Glutamatergic neuron (in vitro differentiated cells): ENCODE data around the gene ARHGAP9. TPM values are rescaled to one million over a fixed set of nuclear protein-coding genes. Genes with fewer than 3 reads are reported as not detected.
A peak's percentile ranks its signal among the peaks of the same experiment; 100 is the strongest.
"Not testable (repeated sequence)": the region's sequence is repeated elsewhere in the genome, so short reads cannot be mapped to it uniquely, and the experiment has no call there.

ENCODE experiments used
- DNase-seq: peaks from one replicate; pipeline ENCODE4 v3.0.0; 2022
- H3K27ac Mint-ChIP-seq: one replicate; pipeline ENCODE4 v1.8.0; 2020; ENCODE audit warnings: mild to moderate bottlenecking, mixed read lengths, inconsistent platforms; ENCODE audit not compliant: unreplicated experiment
- H3K27me3 Mint-ChIP-seq: one replicate; pipeline ENCODE4 v1.8.0; 2020; ENCODE audit warnings: mild to moderate bottlenecking, moderate library complexity, mixed read lengths, inconsistent platforms; ENCODE audit not compliant: unreplicated experiment
- H3K36me3 Mint-ChIP-seq: one replicate; pipeline ENCODE4 v1.8.0; 2020; ENCODE audit warnings: mild to moderate bottlenecking, mixed read lengths, inconsistent platforms; ENCODE audit not compliant: unreplicated experiment
- H3K4me1 Mint-ChIP-seq: one replicate; pipeline ENCODE4 v1.8.0; 2020; ENCODE audit warnings: mild to moderate bottlenecking, low read depth, mixed read lengths, inconsistent platforms; ENCODE audit not compliant: unreplicated experiment
- H3K4me3 Mint-ChIP-seq: one replicate; pipeline ENCODE4 v1.8.0; 2020; ENCODE audit warnings: mild to moderate bottlenecking, mixed read lengths, inconsistent platforms; ENCODE audit not compliant: unreplicated experiment
- H3K9me3 Mint-ChIP-seq: one replicate; pipeline ENCODE4 v1.8.0; 2020; ENCODE audit warnings: mild to moderate bottlenecking, moderate library complexity, mixed read lengths, inconsistent platforms; ENCODE audit not compliant: unreplicated experiment
- CTCF ChIP-seq: fragments of 200-600 bp; sonication (generic); IDR thresholded peaks from one replicate; pipeline ENCODE4 v1.5.0; 2021; ENCODE audit not compliant: partially characterized antibody, unreplicated experiment
- total RNA-seq: library from RNA; stranded (reverse); fragmentation: NEBNext Ultra II Directional; extraction: Animal tissue kit (Norgen Biotek cat#: 25700); gene quantifications from one replicate; pipeline ENCODE4 v1.2.1, GENCODE V29; 2021; ENCODE audit not compliant: unreplicated experiment

Gene ARHGAP9
- total RNA-seq, 1 donor from 2014 or later = 52.0 TPM

- peak overlapping the region; percentile 91 for H3K27ac Mint-ChIP-seq
- peaks cover 30% of the 10 kb centered on the region for H3K4me1 Mint-ChIP-seq
- peak overlapping the region; percentile 95 for H3K4me3 Mint-ChIP-seq
- peaks cover 7% of the 10 kb centered on the region for H3K36me3 Mint-ChIP-seq
- no peak for TF ChIP-seq CTCF
- peaks cover 43% of the 10 kb centered on the region for H3K9me3 Mint-ChIP-seq
- DNase-seq = no peak
- peaks cover 34% of the 10 kb centered on the region for H3K27me3 Mint-ChIP-seq
Measured at GRCh38 chr12:57519796-57520052, 40.1 kb upstream of the ARHGAP9 start.

- H3K36me3 Mint-ChIP-seq = peaks cover 7% of the 10 kb centered on the region
- peak overlapping the region; percentile 91 for H3K27ac Mint-ChIP-seq
- H3K4me1 Mint-ChIP-seq = peaks cover 24% of the 10 kb centered on the region
- H3K27me3 Mint-ChIP-seq = peaks cover 30% of the 10 kb centered on the region
- peak; percentile 78 for DNase-seq
- TF ChIP-seq CTCF = no peak
- peaks cover 43% of the 10 kb centered on the region for H3K9me3 Mint-ChIP-seq
- H3K4me3 Mint-ChIP-seq = peak overlapping the region; percentile 95
Measured at GRCh38 chr12:57518920-57519795, 39.5 kb upstream of the ARHGAP9 start.

- peaks cover 38% of the 10 kb centered on the region for H3K9me3 Mint-ChIP-seq
- TF ChIP-seq CTCF = no peak
- DNase-seq = no peak
- H3K4me3 Mint-ChIP-seq = peak overlapping the region; percentile 95
- peaks cover 20% of the 10 kb centered on the region for H3K4me1 Mint-ChIP-seq
- H3K27ac Mint-ChIP-seq = peak overlapping the region; percentile 91
- H3K36me3 Mint-ChIP-seq = peaks cover 7% of the 10 kb centered on the region
- peaks cover 25% of the 10 kb centered on the region for H3K27me3 Mint-ChIP-seq
Measured at GRCh38 chr12:57518176-57518919, 38.7 kb upstream of the ARHGAP9 start.

GRCh38 chr12:57517718-57518117 lies 38.1 kb upstream of the ARHGAP9 start:
- H3K4me3 Mint-ChIP-seq = peak overlapping the region; percentile 95
- H3K27ac Mint-ChIP-seq = peak overlapping the region; percentile 91
- DNase-seq, H3K36me3 Mint-ChIP-seq: not testable (repeated sequence)
- peaks cover 26% of the 10 kb centered on the region for H3K27me3 Mint-ChIP-seq
- H3K4me1 Mint-ChIP-seq = peaks cover 20% of the 10 kb centered on the region
- peaks cover 41% of the 10 kb centered on the region for H3K9me3 Mint-ChIP-seq

- Mint-ChIP-seq H3K36me3 (peaks cover 7% of the 10 kb centered on the region), H3K4me3 (peak overlapping the region; percentile 95), H3K9me3 (peaks cover 44% of the 10 kb centered on the region), H3K27ac (peak overlapping the region; percentile 81), H3K4me1 (peaks cover 20% of the 10 kb centered on the region), H3K27me3 (peaks cover 30% of the 10 kb centered on the region)
- TF ChIP-seq CTCF = no peak
- no peak for DNase-seq
Measured at GRCh38 chr12:57517187-57517586, 37.5 kb upstream of the ARHGAP9 start.
